ENCODE measurements around the gene DBX2. TPM values are rescaled to one million over a fixed set of nuclear protein-coding genes. Genes with fewer than 3 reads are reported as not detected.

Gene DBX2
- total RNA-seq, 1 experiment from 2014 or later = 0.35 TPM

DNA sequence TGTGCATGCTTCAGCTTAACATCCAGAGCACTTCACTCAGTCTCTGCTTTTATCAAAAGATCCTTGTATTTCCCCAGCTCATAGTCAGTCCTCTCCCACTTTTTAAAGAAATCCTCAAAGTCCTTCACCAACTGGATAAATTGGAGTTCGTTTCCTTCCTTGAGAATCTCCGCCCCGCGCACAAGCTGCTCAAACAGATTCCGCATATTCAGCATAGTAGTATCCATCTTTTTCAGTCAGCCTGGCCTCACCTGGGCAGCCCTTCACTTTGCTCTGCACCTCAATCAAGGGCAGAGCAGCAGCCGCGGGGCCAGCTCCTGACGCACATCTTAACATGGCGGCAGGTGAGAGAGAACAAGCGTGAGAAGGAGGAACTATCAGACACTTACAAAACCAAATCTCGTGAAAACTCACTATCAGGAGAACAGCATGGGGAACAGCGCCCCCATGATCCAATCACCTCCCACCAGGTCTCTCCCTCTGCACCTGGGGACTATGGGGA, 14.3 kb upstream of the DBX2 start:
- no peak for DNase-seq (ENCODE audit: low spot score)
- no peak for ATAC-seq
- H3K4me1 Mint-ChIP-seq = no peaks in the 10 kb centered on the region
- H3K9me3 Mint-ChIP-seq = peaks cover 45% of the 10 kb centered on the region
- no peak for TF ChIP-seq TCF7 (CRISPR knock-in tag; IDR thresholded peaks at IDR 0.05; ENCODE audit: low read depth)
- no peak for TF ChIP-seq NR2C2 (CRISPR knock-in tag; IDR thresholded peaks at IDR 0.05)
- TF ChIP-seq ZNF121 (CRISPR knock-in tag; IDR thresholded peaks at IDR 0.05) = no peak
- TF ChIP-seq JUN (CRISPR knock-in tag; IDR thresholded peaks at IDR 0.05) = no peak
- TF ChIP-seq, protein P1, sequence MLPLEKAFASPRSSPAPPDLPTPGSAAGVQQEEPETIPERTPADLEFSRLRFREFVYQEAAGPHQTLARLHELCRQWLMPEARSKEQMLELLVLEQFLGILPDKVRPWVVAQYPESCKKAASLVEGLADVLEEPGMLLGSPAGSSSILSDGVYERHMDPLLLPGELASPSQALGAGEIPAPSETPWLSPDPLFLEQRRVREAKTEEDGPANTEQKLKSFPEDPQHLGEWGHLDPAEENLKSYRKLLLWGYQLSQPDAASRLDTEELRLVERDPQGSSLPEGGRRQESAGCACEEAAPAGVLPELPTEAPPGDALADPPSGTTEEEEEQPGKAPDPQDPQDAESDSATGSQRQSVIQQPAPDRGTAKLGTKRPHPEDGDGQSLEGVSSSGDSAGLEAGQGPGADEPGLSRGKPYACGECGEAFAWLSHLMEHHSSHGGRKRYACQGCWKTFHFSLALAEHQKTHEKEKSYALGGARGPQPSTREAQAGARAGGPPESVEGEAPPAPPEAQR (CRISPR knock-in tag; IDR thresholded peaks at IDR 0.05) = no peak
- TF ChIP-seq, protein P2, sequence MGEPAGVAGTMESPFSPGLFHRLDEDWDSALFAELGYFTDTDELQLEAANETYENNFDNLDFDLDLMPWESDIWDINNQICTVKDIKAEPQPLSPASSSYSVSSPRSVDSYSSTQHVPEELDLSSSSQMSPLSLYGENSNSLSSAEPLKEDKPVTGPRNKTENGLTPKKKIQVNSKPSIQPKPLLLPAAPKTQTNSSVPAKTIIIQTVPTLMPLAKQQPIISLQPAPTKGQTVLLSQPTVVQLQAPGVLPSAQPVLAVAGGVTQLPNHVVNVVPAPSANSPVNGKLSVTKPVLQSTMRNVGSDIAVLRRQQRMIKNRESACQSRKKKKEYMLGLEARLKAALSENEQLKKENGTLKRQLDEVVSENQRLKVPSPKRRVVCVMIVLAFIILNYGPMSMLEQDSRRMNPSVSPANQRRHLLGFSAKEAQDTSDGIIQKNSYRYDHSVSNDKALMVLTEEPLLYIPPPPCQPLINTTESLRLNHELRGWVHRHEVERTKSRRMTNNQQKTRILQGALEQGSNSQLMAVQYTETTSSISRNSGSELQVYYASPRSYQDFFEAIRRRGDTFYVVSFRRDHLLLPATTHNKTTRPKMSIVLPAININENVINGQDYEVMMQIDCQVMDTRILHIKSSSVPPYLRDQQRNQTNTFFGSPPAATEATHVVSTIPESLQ (CRISPR knock-in tag; IDR thresholded peaks at IDR 0.05) = no peak
- TF ChIP-seq CREB1 (CRISPR knock-in tag; IDR thresholded peaks at IDR 0.05) = no peak
- TF ChIP-seq, protein P3, sequence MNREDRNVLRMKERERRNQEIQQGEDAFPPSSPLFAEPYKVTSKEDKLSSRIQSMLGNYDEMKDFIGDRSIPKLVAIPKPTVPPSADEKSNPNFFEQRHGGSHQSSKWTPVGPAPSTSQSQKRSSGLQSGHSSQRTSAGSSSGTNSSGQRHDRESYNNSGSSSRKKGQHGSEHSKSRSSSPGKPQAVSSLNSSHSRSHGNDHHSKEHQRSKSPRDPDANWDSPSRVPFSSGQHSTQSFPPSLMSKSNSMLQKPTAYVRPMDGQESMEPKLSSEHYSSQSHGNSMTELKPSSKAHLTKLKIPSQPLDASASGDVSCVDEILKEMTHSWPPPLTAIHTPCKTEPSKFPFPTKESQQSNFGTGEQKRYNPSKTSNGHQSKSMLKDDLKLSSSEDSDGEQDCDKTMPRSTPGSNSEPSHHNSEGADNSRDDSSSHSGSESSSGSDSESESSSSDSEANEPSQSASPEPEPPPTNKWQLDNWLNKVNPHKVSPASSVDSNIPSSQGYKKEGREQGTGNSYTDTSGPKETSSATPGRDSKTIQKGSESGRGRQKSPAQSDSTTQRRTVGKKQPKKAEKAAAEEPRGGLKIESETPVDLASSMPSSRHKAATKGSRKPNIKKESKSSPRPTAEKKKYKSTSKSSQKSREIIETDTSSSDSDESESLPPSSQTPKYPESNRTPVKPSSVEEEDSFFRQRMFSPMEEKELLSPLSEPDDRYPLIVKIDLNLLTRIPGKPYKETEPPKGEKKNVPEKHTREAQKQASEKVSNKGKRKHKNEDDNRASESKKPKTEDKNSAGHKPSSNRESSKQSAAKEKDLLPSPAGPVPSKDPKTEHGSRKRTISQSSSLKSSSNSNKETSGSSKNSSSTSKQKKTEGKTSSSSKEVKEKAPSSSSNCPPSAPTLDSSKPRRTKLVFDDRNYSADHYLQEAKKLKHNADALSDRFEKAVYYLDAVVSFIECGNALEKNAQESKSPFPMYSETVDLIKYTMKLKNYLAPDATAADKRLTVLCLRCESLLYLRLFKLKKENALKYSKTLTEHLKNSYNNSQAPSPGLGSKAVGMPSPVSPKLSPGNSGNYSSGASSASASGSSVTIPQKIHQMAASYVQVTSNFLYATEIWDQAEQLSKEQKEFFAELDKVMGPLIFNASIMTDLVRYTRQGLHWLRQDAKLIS (CRISPR knock-in tag; IDR thresholded peaks at IDR 0.05; ENCODE audit: borderline replicate concordance) = no peak
- TF ChIP-seq, protein P4, sequence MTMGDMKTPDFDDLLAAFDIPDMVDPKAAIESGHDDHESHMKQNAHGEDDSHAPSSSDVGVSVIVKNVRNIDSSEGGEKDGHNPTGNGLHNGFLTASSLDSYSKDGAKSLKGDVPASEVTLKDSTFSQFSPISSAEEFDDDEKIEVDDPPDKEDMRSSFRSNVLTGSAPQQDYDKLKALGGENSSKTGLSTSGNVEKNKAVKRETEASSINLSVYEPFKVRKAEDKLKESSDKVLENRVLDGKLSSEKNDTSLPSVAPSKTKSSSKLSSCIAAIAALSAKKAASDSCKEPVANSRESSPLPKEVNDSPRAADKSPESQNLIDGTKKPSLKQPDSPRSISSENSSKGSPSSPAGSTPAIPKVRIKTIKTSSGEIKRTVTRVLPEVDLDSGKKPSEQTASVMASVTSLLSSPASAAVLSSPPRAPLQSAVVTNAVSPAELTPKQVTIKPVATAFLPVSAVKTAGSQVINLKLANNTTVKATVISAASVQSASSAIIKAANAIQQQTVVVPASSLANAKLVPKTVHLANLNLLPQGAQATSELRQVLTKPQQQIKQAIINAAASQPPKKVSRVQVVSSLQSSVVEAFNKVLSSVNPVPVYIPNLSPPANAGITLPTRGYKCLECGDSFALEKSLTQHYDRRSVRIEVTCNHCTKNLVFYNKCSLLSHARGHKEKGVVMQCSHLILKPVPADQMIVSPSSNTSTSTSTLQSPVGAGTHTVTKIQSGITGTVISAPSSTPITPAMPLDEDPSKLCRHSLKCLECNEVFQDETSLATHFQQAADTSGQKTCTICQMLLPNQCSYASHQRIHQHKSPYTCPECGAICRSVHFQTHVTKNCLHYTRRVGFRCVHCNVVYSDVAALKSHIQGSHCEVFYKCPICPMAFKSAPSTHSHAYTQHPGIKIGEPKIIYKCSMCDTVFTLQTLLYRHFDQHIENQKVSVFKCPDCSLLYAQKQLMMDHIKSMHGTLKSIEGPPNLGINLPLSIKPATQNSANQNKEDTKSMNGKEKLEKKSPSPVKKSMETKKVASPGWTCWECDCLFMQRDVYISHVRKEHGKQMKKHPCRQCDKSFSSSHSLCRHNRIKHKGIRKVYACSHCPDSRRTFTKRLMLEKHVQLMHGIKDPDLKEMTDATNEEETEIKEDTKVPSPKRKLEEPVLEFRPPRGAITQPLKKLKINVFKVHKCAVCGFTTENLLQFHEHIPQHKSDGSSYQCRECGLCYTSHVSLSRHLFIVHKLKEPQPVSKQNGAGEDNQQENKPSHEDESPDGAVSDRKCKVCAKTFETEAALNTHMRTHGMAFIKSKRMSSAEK (CRISPR knock-in tag; IDR thresholded peaks at IDR 0.05; ENCODE audit: borderline replicate concordance) = no peak
- TF ChIP-seq, protein P5, sequence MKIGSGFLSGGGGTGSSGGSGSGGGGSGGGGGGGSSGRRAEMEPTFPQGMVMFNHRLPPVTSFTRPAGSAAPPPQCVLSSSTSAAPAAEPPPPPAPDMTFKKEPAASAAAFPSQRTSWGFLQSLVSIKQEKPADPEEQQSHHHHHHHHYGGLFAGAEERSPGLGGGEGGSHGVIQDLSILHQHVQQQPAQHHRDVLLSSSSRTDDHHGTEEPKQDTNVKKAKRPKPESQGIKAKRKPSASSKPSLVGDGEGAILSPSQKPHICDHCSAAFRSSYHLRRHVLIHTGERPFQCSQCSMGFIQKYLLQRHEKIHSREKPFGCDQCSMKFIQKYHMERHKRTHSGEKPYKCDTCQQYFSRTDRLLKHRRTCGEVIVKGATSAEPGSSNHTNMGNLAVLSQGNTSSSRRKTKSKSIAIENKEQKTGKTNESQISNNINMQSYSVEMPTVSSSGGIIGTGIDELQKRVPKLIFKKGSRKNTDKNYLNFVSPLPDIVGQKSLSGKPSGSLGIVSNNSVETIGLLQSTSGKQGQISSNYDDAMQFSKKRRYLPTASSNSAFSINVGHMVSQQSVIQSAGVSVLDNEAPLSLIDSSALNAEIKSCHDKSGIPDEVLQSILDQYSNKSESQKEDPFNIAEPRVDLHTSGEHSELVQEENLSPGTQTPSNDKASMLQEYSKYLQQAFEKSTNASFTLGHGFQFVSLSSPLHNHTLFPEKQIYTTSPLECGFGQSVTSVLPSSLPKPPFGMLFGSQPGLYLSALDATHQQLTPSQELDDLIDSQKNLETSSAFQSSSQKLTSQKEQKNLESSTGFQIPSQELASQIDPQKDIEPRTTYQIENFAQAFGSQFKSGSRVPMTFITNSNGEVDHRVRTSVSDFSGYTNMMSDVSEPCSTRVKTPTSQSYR (CRISPR knock-in tag; IDR thresholded peaks at IDR 0.05) = no peak
- H3K4me3 Mint-ChIP-seq = no peak overlapping the region
- POLR2A ChIA-PET = no interaction called here
- H3K36me3 Mint-ChIP-seq = peaks cover 17% of the 10 kb centered on the region
- CTCF ChIA-PET = no interaction called here
- no peaks in the 10 kb centered on the region; the same call in 1 of the 2 replicates for H3K27me3 Mint-ChIP-seq (ENCODE audit: low read depth)
- no peak overlapping the region for H3K27ac Mint-ChIP-seq
